IMR-90 (cell line): Measurements from ENCODE around the gene RNF111. TPM values are rescaled to one million over a fixed set of nuclear protein-coding genes. Genes with fewer than 3 reads are reported as not detected.

Experiments
- ATAC-seq: fragments of 200-7000 bp; cut with Tn5 transposase; 2 replicates; pipeline ENCODE4 v1.9.1; 2020; ENCODE audit warnings: low read depth, mild to moderate bottlenecking, moderate library complexity
- BruUV-seq: library from RNA; stranded (reverse); fragments of 400-500 nt; replicated peaks from 2 replicates; lab custom pipeline; 2021; lab: Mats Ljungman, UMichigan
- CTCF ChIA-PET: fragments of 300-600 bp; formaldehyde crosslinking; extraction: SDS; loops from one replicate; lab custom pipeline; 2021; ENCODE audit warnings: antibody characterized with exemption; lab: Yijun Ruan, JAX
- POLR2A ChIA-PET: fragments of 300-600 bp; sonication (Branson Sonifier 250); formaldehyde crosslinking; loops from one replicate; lab custom pipeline; 2022; ENCODE audit warnings: antibody characterized with exemption; ENCODE audit not compliant: unreplicated experiment; lab: Charles Lee
- DNase-seq: peaks from one replicate; pipeline ENCODE4 v3.0.0; 2013
- H2AFZ ChIP-seq: replicated peaks from 2 replicates; pipeline ENCODE3; 2013; ENCODE audit warnings: low read length, mild to moderate bottlenecking; ENCODE audit not compliant: poor library complexity
- H2AK5ac ChIP-seq: 2 replicates; pipeline ENCODE4 v1.6.1; 2013; ENCODE audit warnings: low read depth, low read length, inconsistent platforms
- H2AK9ac ChIP-seq: replicated peaks from 2 replicates; pipeline ENCODE3; 2013; ENCODE audit warnings: mild to moderate bottlenecking, low read depth, low read length, moderate library complexity; ENCODE audit not compliant: poor library complexity
- H2BK120ac ChIP-seq: 2 replicates; pipeline ENCODE4 v1.6.1; 2013; ENCODE audit warnings: low read depth, low read length, inconsistent platforms
- H2BK15ac ChIP-seq: 3 replicates; pipeline ENCODE4 v1.6.1; 2013; ENCODE audit warnings: low read depth, low read length, inconsistent platforms
- H2BK20ac ChIP-seq: 2 replicates; pipeline ENCODE4 v1.6.1; 2013; ENCODE audit warnings: low read depth, mild to moderate bottlenecking, inconsistent platforms, low read length, moderate library complexity
- H2BK5ac ChIP-seq: 2 replicates; pipeline ENCODE4 v1.6.1; 2013; ENCODE audit warnings: mild to moderate bottlenecking, low read depth, low read length, inconsistent platforms; ENCODE audit not compliant: poor library complexity, severe bottlenecking
- H3K14ac ChIP-seq: replicated peaks from 2 replicates; pipeline ENCODE4 v1.6.1; 2013; ENCODE audit warnings: low read depth, low read length, inconsistent platforms
- H3K18ac ChIP-seq: 2 replicates; pipeline ENCODE4 v1.6.1; 2013; ENCODE audit warnings: low read depth, low read length, control low read depth
- H3K23ac ChIP-seq: 2 replicates; pipeline ENCODE4 v1.6.1; 2013; ENCODE audit warnings: low read depth, low read length, inconsistent platforms
- H3K27ac ChIP-seq: 2 replicates; pipeline ENCODE4 v1.5.1; 2013; ENCODE audit warnings: mild to moderate bottlenecking, control low read depth, low read length; ENCODE audit not compliant: insufficient read depth
- H3K27me3 ChIP-seq: 2 replicates; pipeline ENCODE4 v1.6.1; 2013; ENCODE audit warnings: low read length; ENCODE audit not compliant: control insufficient read depth, insufficient read depth
- H3K36me3 ChIP-seq: 2 replicates; pipeline ENCODE4 v1.6.1; 2013; ENCODE audit warnings: low read length, mixed read lengths; ENCODE audit not compliant: control insufficient read depth, insufficient read depth
- H3K4ac ChIP-seq: 2 replicates; pipeline ENCODE4 v1.6.1; 2013; ENCODE audit warnings: low read depth, low read length, inconsistent platforms
- H3K4me1 ChIP-seq: 2 replicates; pipeline ENCODE4 v1.6.1; 2013; ENCODE audit warnings: low read length, mixed read lengths; ENCODE audit not compliant: control insufficient read depth, insufficient read depth
- H3K4me2 ChIP-seq: 2 replicates; pipeline ENCODE4 v1.6.1; 2013; ENCODE audit warnings: low read depth, mild to moderate bottlenecking, control low read depth, low read length, moderate library complexity
- H3K4me3 ChIP-seq: 2 replicates; pipeline ENCODE4 v1.5.1; 2013; ENCODE audit warnings: low read depth, mild to moderate bottlenecking, control low read depth, low read length, moderate library complexity; ENCODE audit not compliant: insufficient read depth
- H3K56ac ChIP-seq: 2 replicates; pipeline ENCODE4 v1.6.1; 2013; ENCODE audit warnings: low read length, inconsistent platforms; ENCODE audit not compliant: insufficient read depth; ENCODE audit errors: extremely low read depth
- H3K79me1 ChIP-seq, 2 experiments: 2 replicates each; pipeline ENCODE4 v1.6.1; 2013; ENCODE audit warnings: low read length in 2 of 2, inconsistent platforms in 1 of 2, low read depth in 1 of 2
- H3K9ac ChIP-seq: 2 replicates; pipeline ENCODE4 v1.6.1; 2013; ENCODE audit warnings: low read depth, low read length, control low read depth
- H3K9me1 ChIP-seq: 2 replicates; pipeline ENCODE4 v1.6.1; 2013; ENCODE audit warnings: low read length, inconsistent platforms; ENCODE audit not compliant: insufficient read depth
- H3K9me3 ChIP-seq: 2 replicates; pipeline ENCODE4 v1.6.1; 2013; ENCODE audit warnings: low read length; ENCODE audit not compliant: control insufficient read depth, insufficient read depth
- H4K20me1 ChIP-seq: 2 replicates; pipeline ENCODE4 v1.6.1; 2013; ENCODE audit warnings: low read length, inconsistent platforms; ENCODE audit not compliant: insufficient read depth
- H4K5ac ChIP-seq: 2 replicates; pipeline ENCODE4 v1.6.1; 2013; ENCODE audit warnings: mild to moderate bottlenecking, low read depth, low read length, control low read depth
- H4K8ac ChIP-seq, 2 experiments: 2 replicates each; pipeline ENCODE4 v1.6.1; 2013; ENCODE audit warnings: low read depth in 2 of 2, low read length in 2 of 2, control low read depth in 1 of 2, inconsistent platforms in 1 of 2
- H4K91ac ChIP-seq: 2 replicates; pipeline ENCODE4 v1.6.1; 2013; ENCODE audit warnings: low read depth, low read length, inconsistent platforms; ENCODE audit not compliant: insufficient read depth
- BHLHE40 ChIP-seq: fragments of 150-350 bp; IDR thresholded peaks from 2 replicates; pipeline ENCODE4 v1.6.1; 2016; ENCODE audit warnings: mild to moderate bottlenecking, low read depth, low read length
- CEBPB ChIP-seq: IDR thresholded peaks from 2 replicates; pipeline ENCODE4 v1.6.1; 2012; ENCODE audit warnings: low read depth, low read length, improper control_type of control experiment
- CHD1 ChIP-seq: IDR thresholded peaks from 2 replicates; pipeline ENCODE4 v1.6.1; 2012; ENCODE audit warnings: low read depth, low read length, improper control_type of control experiment
- FOS ChIP-seq: fragments of 150-350 bp; IDR thresholded peaks from 2 replicates; pipeline ENCODE4 v1.6.1; 2016; ENCODE audit warnings: low read depth, low read length
- MAFK ChIP-seq: IDR thresholded peaks from 2 replicates; pipeline ENCODE4 v1.6.1; 2012; ENCODE audit warnings: low read depth, low read length, improper control_type of control experiment
- MAZ ChIP-seq: IDR thresholded peaks from 2 replicates; pipeline ENCODE4 v1.6.1; 2012; ENCODE audit warnings: low read depth, mild to moderate bottlenecking, low read length, improper control_type of control experiment, moderate library complexity, borderline replicate concordance
- MXI1 ChIP-seq: IDR thresholded peaks from 2 replicates; pipeline ENCODE4 v1.6.1; 2012; ENCODE audit warnings: low read depth, mild to moderate bottlenecking, low read length, moderate library complexity, borderline replicate concordance
- NFE2L2 ChIP-seq: fragments of 150-350 bp; IDR thresholded peaks from 2 replicates; pipeline ENCODE4 v1.6.1; 2016; ENCODE audit warnings: low read depth, mild to moderate bottlenecking, low read length
- POLR2A ChIP-seq: IDR thresholded peaks from 2 replicates; pipeline ENCODE4 v1.6.1; 2012; ENCODE audit warnings: mild to moderate bottlenecking, low read depth, low read length
- RCOR1 ChIP-seq: IDR thresholded peaks from 2 replicates; pipeline ENCODE4 v1.6.1; 2012; ENCODE audit warnings: mild to moderate bottlenecking, low read length, improper control_type of control experiment; ENCODE audit not compliant: insufficient replicate concordance
- RFX5 ChIP-seq: IDR thresholded peaks from 2 replicates; pipeline ENCODE4 v1.8.0; 2012; ENCODE audit warnings: low read depth, mild to moderate bottlenecking, low read length, moderate library complexity
- SMC3 ChIP-seq: fragments of 150-350 bp; IDR thresholded peaks from 2 replicates; pipeline ENCODE4 v1.6.1; 2016; ENCODE audit warnings: low read depth, mild to moderate bottlenecking, antibody characterized with exemption, low read length, moderate library complexity
- WGBS, 2 experiments: methylation state at CpG; one replicate each; pipeline versions ENCODE4 v1.1.5 to v1.1.7; 2013; ENCODE audit warnings: missing lambda C conversion rate in 2 of 2; ENCODE audit not compliant: insufficient read length in 1 of 2; ENCODE audit errors: extremely low coverage in 2 of 2; 5-methylcytosine and 5-hydroxymethylcytosine counted together
- dilution Hi-C: fragments of 300-500 bp; cut with HindIII; formaldehyde crosslinking; loops from one replicate; pipeline ENCODE4 v1.14.3; 2018; ENCODE audit warnings: low sequenced_read_pairs; ENCODE audit not compliant: unreplicated experiment
- in situ Hi-C: fragments of 300-500 bp; cut with MboI; formaldehyde crosslinking; loops from 3 replicates; pipeline ENCODE4 v1.14.3; 2019; ENCODE audit warnings: low sequenced_read_pairs, inconsistent platforms, mixed read lengths
- intact Hi-C: fragments of 100-400 bp; cut with micrococcal nuclease; formaldehyde crosslinking; loops from 2 replicates; pipeline ENCODE4 v1.10.0; 2022
- polyA plus RNA-seq, 3 experiments: library from polyadenylated mRNA; depleted of rRNA; stranded (reverse); fragments of >200 nt; gene quantifications; 2 replicates each; pipeline ENCODE4 v1.2.3, GENCODE V29; 2012; ENCODE audit warnings: low replicate concordance in 1 of 3
- total RNA-seq: library from RNA; depleted of rRNA; stranded (reverse); fragments of >200 nt; gene quantifications from 2 replicates; pipeline ENCODE4 v1.2.3, GENCODE V29; 2012
- TF ChIP-seq, protein P1 (sequence below): fragments of 150-350 bp; IDR thresholded peaks from 2 replicates; pipeline ENCODE4 v1.6.1; 2016; ENCODE audit warnings: low read depth, mild to moderate bottlenecking, low read length, moderate library complexity, borderline replicate concordance
- TF ChIP-seq, protein P2 (sequence below): fragments of 150-350 bp; IDR thresholded peaks from 2 replicates; pipeline ENCODE4 v1.6.1; 2017; ENCODE audit warnings: mild to moderate bottlenecking, antibody characterized with exemption, low read length, low read depth
- TF ChIP-seq, protein P3 (sequence below): conservative IDR thresholded peaks from 2 replicates; pipeline ENCODE4 v1.5.1; 2012; ENCODE audit warnings: mild to moderate bottlenecking, low read depth, low read length, improper control_type of control experiment

RNF111 gene
- total and polyA plus RNA-seq, 2 of the 4 experiments (the other 2 are of a cell fraction), result 13.5 to 20.1 TPM

DNA sequence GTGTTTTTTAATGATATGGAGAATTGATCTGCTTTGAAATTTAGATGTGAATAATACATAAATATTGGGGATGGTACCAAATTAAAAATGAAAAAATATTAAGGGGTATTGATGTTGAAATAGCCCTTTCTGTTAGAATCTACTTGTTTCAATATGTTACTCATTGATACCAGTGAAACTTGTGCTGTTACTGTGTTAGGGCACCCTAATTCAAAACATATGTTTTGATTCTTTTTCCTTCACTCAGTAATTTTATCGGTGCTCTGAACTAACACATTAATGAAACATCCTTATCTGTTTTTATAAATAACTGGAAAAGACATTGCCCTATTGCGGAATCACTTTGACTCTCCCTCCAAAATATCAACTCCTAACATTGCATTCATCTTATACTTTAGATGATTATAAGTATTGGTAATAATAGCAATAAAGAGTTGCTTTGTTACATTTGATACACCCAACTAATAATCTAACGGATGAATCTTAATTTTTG, 65.5 kb downstream of the RNF111 start:
- Histone ChIP-seq H3K36me3 (peaks cover 12% of the 10 kb centered on the region), H2BK5ac (no peak overlapping the region), H3K23ac (no peak overlapping the region), H2AFZ (no peak overlapping the region), H2AK5ac (no peak overlapping the region), H3K27ac (no peak overlapping the region), H2BK20ac (no peak overlapping the region), H3K56ac (no peak overlapping the region), H3K9me1 (no peaks in the 10 kb centered on the region; the same call in 1 of the 2 replicates), H3K9ac (no peak overlapping the region), H3K4me1 (no peaks in the 10 kb centered on the region), H2BK120ac (no peak overlapping the region), H4K20me1 (peaks cover 3% of the 10 kb centered on the region; the same call in 1 of the 2 replicates), H2BK15ac (no peak overlapping the region), H3K79me1 (peaks cover 11 to 28% of the 10 kb centered on the region in 2 experiments), H2AK9ac (no peak overlapping the region), H4K91ac (no peak overlapping the region), H4K5ac (no peak overlapping the region), H3K27me3 (no peaks in the 10 kb centered on the region), H3K14ac (no peak overlapping the region), H3K4me2 (no peak overlapping the region), H3K9me3 (no peaks in the 10 kb centered on the region), H3K18ac (no peak overlapping the region), H4K8ac (no peak overlapping the region), H3K4ac (no peak overlapping the region), H3K4me3 (no peak overlapping the region)
- dilution Hi-C loops (no loop called here), intact Hi-C loops (loop anchor here (5.0 kb wide), 1 partner anchor 39 kb away; no protein-coding TSS in a partner anchor), in situ Hi-C loops (no loop called here)
- CTCF ChIA-PET, result no interaction called here
- DNase-seq (no peak), ATAC-seq (no peak)
- POLR2A ChIA-PET, result no interaction called here
- WGBS, 2 experiments, result no CpG with 5 or more reads among the region's 3 CpGs
- TF ChIP-seq POLR2A, result no peak
- TF ChIP-seq MAZ, result no peak
- TF ChIP-seq CEBPB, result no peak
- TF ChIP-seq RFX5, result no peak
- TF ChIP-seq FOS, result no peak
- TF ChIP-seq BHLHE40, result no peak
- TF ChIP-seq RCOR1, result no peak
- no peak for TF ChIP-seq CHD1
- no peak for TF ChIP-seq MAFK
- TF ChIP-seq SMC3, result no peak
- no peak for TF ChIP-seq NFE2L2
- TF ChIP-seq, protein P1, sequence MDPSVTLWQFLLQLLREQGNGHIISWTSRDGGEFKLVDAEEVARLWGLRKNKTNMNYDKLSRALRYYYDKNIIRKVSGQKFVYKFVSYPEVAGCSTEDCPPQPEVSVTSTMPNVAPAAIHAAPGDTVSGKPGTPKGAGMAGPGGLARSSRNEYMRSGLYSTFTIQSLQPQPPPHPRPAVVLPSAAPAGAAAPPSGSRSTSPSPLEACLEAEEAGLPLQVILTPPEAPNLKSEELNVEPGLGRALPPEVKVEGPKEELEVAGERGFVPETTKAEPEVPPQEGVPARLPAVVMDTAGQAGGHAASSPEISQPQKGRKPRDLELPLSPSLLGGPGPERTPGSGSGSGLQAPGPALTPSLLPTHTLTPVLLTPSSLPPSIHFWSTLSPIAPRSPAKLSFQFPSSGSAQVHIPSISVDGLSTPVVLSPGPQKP, result no peak
- TF ChIP-seq, protein P2, sequence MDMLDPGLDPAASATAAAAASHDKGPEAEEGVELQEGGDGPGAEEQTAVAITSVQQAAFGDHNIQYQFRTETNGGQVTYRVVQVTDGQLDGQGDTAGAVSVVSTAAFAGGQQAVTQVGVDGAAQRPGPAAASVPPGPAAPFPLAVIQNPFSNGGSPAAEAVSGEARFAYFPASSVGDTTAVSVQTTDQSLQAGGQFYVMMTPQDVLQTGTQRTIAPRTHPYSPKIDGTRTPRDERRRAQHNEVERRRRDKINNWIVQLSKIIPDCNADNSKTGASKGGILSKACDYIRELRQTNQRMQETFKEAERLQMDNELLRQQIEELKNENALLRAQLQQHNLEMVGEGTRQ, result no peak
- no peak for TF ChIP-seq MXI1
- TF ChIP-seq, protein P3, sequence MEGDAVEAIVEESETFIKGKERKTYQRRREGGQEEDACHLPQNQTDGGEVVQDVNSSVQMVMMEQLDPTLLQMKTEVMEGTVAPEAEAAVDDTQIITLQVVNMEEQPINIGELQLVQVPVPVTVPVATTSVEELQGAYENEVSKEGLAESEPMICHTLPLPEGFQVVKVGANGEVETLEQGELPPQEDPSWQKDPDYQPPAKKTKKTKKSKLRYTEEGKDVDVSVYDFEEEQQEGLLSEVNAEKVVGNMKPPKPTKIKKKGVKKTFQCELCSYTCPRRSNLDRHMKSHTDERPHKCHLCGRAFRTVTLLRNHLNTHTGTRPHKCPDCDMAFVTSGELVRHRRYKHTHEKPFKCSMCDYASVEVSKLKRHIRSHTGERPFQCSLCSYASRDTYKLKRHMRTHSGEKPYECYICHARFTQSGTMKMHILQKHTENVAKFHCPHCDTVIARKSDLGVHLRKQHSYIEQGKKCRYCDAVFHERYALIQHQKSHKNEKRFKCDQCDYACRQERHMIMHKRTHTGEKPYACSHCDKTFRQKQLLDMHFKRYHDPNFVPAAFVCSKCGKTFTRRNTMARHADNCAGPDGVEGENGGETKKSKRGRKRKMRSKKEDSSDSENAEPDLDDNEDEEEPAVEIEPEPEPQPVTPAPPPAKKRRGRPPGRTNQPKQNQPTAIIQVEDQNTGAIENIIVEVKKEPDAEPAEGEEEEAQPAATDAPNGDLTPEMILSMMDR, result no peak
- BruUV-seq, result no TSS peak
